ENCODE data around the gene LRP6. TPM values are rescaled to one million over a fixed set of nuclear protein-coding genes. Genes with fewer than 3 reads are reported as not detected.

LRP6 gene
- total RNA-seq, 1 donor from 2014 or later: 41.9 TPM

DNA sequence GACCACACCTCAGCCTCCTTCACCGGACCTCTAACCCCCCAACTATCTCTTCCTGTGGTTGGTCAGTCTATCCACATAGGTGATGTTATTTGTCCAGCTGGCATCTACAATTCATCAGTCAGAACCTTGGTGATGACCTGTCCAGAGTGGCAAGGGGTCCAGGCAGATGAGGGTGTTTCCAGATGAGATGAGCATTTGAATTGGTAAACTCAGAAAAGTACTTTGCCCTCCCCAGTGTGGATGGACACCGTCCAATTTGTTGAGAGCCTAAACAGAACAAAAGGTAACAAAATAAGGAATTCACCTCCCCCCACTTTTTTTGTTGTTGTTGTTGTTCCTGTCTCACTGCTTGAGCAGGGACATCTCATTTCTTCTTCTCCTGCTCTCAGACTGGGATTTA is 34.3 kb upstream of the LRP6 start:
- Mint-ChIP-seq H3K27me3 (ENCODE audit: unreplicated experiment) (peaks cover 4% of the 10 kb centered on the region), H3K27ac (ENCODE audit: unreplicated experiment) (no peak overlapping the region), H3K4me1 (ENCODE audit: unreplicated experiment) (no peaks in the 10 kb centered on the region), H3K4me3 (ENCODE audit: unreplicated experiment) (no peak overlapping the region), H3K9me3 (ENCODE audit: unreplicated experiment) (peaks cover 4% of the 10 kb centered on the region), H3K36me3 (ENCODE audit: unreplicated experiment) (no peaks in the 10 kb centered on the region)
- no peak for DNase-seq (ENCODE audit: extremely low spot score, unreplicated experiment)
- TF ChIP-seq, protein P1, sequence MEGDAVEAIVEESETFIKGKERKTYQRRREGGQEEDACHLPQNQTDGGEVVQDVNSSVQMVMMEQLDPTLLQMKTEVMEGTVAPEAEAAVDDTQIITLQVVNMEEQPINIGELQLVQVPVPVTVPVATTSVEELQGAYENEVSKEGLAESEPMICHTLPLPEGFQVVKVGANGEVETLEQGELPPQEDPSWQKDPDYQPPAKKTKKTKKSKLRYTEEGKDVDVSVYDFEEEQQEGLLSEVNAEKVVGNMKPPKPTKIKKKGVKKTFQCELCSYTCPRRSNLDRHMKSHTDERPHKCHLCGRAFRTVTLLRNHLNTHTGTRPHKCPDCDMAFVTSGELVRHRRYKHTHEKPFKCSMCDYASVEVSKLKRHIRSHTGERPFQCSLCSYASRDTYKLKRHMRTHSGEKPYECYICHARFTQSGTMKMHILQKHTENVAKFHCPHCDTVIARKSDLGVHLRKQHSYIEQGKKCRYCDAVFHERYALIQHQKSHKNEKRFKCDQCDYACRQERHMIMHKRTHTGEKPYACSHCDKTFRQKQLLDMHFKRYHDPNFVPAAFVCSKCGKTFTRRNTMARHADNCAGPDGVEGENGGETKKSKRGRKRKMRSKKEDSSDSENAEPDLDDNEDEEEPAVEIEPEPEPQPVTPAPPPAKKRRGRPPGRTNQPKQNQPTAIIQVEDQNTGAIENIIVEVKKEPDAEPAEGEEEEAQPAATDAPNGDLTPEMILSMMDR (IDR thresholded peaks at IDR 0.05): no peak

- Mint-ChIP-seq H3K4me1 (ENCODE audit: unreplicated experiment) (peaks cover 15% of the 10 kb centered on the region), H3K4me3 (ENCODE audit: unreplicated experiment) (no peak overlapping the region), H3K36me3 (ENCODE audit: unreplicated experiment) (no peaks in the 10 kb centered on the region), H3K27me3 (ENCODE audit: unreplicated experiment) (peaks cover 4% of the 10 kb centered on the region), H3K9me3 (ENCODE audit: unreplicated experiment) (no peaks in the 10 kb centered on the region), H3K27ac (ENCODE audit: unreplicated experiment) (no peak overlapping the region)
- DNase-seq (ENCODE audit: extremely low spot score, unreplicated experiment): no peak
- TF ChIP-seq, protein P1 (IDR thresholded peaks at IDR 0.05): no peak
These were observed 30.5 kb upstream of the LRP6 start for GRCh38 chr12:12297201-12297830.

- no peaks in the 10 kb centered on the region for H3K9me3 Mint-ChIP-seq (ENCODE audit: unreplicated experiment)
- DNase-seq (ENCODE audit: extremely low spot score, unreplicated experiment): no peak
- peaks cover 4% of the 10 kb centered on the region for H3K27me3 Mint-ChIP-seq (ENCODE audit: unreplicated experiment)
- H3K4me1 Mint-ChIP-seq (ENCODE audit: unreplicated experiment): peaks cover 15% of the 10 kb centered on the region
- TF ChIP-seq, protein P1 (IDR thresholded peaks at IDR 0.05): no peak
- no peak overlapping the region for H3K4me3 Mint-ChIP-seq (ENCODE audit: unreplicated experiment)
- peak overlapping the region; percentile 43 for H3K27ac Mint-ChIP-seq (ENCODE audit: unreplicated experiment)
- no peaks in the 10 kb centered on the region for H3K36me3 Mint-ChIP-seq (ENCODE audit: unreplicated experiment)
These were observed 27.6 kb upstream of the LRP6 start for GRCh38 chr12:12294215-12295005.

DNA sequence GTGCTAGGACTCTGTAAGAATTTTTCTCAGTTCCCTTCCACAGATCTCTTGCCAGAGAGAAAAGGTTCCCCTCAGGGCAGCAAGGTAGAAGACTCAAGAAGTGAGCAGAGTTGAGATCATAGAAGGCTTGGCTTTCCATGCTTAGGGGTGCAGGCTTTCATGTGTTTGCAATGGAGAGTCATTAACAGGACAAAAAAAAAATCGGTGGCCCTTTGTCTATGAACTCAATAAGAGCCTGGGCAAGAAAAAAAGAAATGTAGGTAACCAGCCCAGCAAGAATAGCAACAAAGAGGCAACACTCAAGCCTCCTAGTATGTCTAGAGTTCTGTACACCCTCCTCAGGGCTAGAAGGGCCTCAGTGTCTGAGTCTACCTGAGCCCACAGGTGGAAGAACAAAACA is 23.4 kb upstream of the LRP6 start:
- no peak for DNase-seq (ENCODE audit: extremely low spot score, unreplicated experiment)
- Mint-ChIP-seq H3K36me3 (ENCODE audit: unreplicated experiment) (no peaks in the 10 kb centered on the region), H3K4me3 (ENCODE audit: unreplicated experiment) (no peak overlapping the region), H3K9me3 (ENCODE audit: unreplicated experiment) (no peaks in the 10 kb centered on the region), H3K27me3 (ENCODE audit: unreplicated experiment) (no peaks in the 10 kb centered on the region), H3K4me1 (ENCODE audit: unreplicated experiment) (peaks cover 15% of the 10 kb centered on the region), H3K27ac (ENCODE audit: unreplicated experiment) (no peak overlapping the region)
- TF ChIP-seq, protein P1 (IDR thresholded peaks at IDR 0.05): no peak

GRCh38 chr12:12286441-12286840 is 19.6 kb upstream of the LRP6 start:
- no peak for DNase-seq (ENCODE audit: extremely low spot score, unreplicated experiment)
- Mint-ChIP-seq H3K4me3 (ENCODE audit: unreplicated experiment) (no peak overlapping the region), H3K4me1 (ENCODE audit: unreplicated experiment) (peaks cover 12% of the 10 kb centered on the region), H3K36me3 (ENCODE audit: unreplicated experiment) (no peaks in the 10 kb centered on the region), H3K27ac (ENCODE audit: unreplicated experiment) (no peak overlapping the region), H3K9me3 (ENCODE audit: unreplicated experiment) (no peaks in the 10 kb centered on the region), H3K27me3 (ENCODE audit: unreplicated experiment) (no peaks in the 10 kb centered on the region)
- TF ChIP-seq, protein P1 (IDR thresholded peaks at IDR 0.05): no peak
